IPS-18a (cell line): Measurements from ENCODE around the gene KIAA0753.

Source experiments
- H3K27ac ChIP-seq: one replicate; pipeline ENCODE4 v1.5.1; 2013; ENCODE audit warnings: low read length
- H3K27me3 ChIP-seq: one replicate; pipeline ENCODE4 v1.6.1; 2013; ENCODE audit warnings: mild to moderate bottlenecking, low read length; ENCODE audit not compliant: control insufficient read depth, insufficient read depth
- H3K36me3 ChIP-seq: one replicate; pipeline ENCODE4 v1.6.1; 2013; ENCODE audit warnings: low read depth, low read length; ENCODE audit not compliant: control insufficient read depth
- H3K4me1 ChIP-seq: one replicate; pipeline ENCODE4 v1.6.1; 2013; ENCODE audit warnings: low read depth, low read length; ENCODE audit not compliant: control insufficient read depth
- H3K4me3 ChIP-seq: one replicate; pipeline ENCODE4 v1.5.1; 2013; ENCODE audit warnings: low read length
- H3K9ac ChIP-seq: one replicate; pipeline ENCODE4 v1.6.1; 2013; ENCODE audit warnings: mild to moderate bottlenecking, low read length, moderate library complexity
- H3K9me3 ChIP-seq: one replicate; pipeline ENCODE4 v1.6.1; 2013; ENCODE audit warnings: low read depth, low read length; ENCODE audit not compliant: control insufficient read depth

KIAA0753 gene

GRCh38 chr17:6640536-6641246, at the start of gene KIAA0753, which contains the start of gene TXNDC17:
TSS of gene KIAA0753 (minus strand) at chr17:6640711. CDS start at chr17:6635103, 5,608 bp downstream.
TSS of gene TXNDC17 (plus strand) at chr17:6641060. CDS start at chr17:6641083, 23 bp downstream.
- Histone ChIP-seq H3K36me3 (peaks cover 30% of the 10 kb centered on the region), H3K9ac (peak within 1 kb of the TSS; percentile 88), H3K4me3 (peak within 1 kb of the TSS; percentile 89), H3K27me3 (no peaks in the 10 kb centered on the region), H3K4me1 (peaks cover 9% of the 10 kb centered on the region), H3K27ac (peak within 1 kb of the TSS; percentile 84), H3K9me3 (no peaks in the 10 kb centered on the region)

GRCh38 chr17:6688944-6689343, 48.4 kb upstream of the KIAA0753 start:
- Histone ChIP-seq H3K9ac (no peak overlapping the region), H3K9me3 (no peaks in the 10 kb centered on the region), H3K4me3 (no peak overlapping the region), H3K4me1 (no peaks in the 10 kb centered on the region), H3K27me3 (no peaks in the 10 kb centered on the region), H3K27ac (no peak overlapping the region), H3K36me3 (no peaks in the 10 kb centered on the region)

GRCh38 chr17:6686026-6686425, 45.5 kb upstream of the KIAA0753 start:
- no peaks in the 10 kb centered on the region for H3K27me3 ChIP-seq
- H3K4me1 ChIP-seq: no peaks in the 10 kb centered on the region
- H3K27ac ChIP-seq: no peak overlapping the region
- H3K36me3 ChIP-seq: no peaks in the 10 kb centered on the region
- H3K9ac ChIP-seq: no peak overlapping the region
- no peak overlapping the region for H3K4me3 ChIP-seq
- no peaks in the 10 kb centered on the region for H3K9me3 ChIP-seq

- Histone ChIP-seq H3K4me3 (no peak overlapping the region), H3K9ac (no peak overlapping the region), H3K27me3 (no peaks in the 10 kb centered on the region), H3K36me3 (no peaks in the 10 kb centered on the region), H3K27ac (no peak overlapping the region), H3K9me3 (no peaks in the 10 kb centered on the region), H3K4me1 (no peaks in the 10 kb centered on the region)
Measured at GRCh38 chr17:6684881-6685767, 44.6 kb upstream of the KIAA0753 start.

GRCh38 chr17:6684460-6684783, 43.9 kb upstream of the KIAA0753 start:
- Histone ChIP-seq H3K4me1 (no peaks in the 10 kb centered on the region), H3K36me3 (no peaks in the 10 kb centered on the region), H3K9ac (no peak overlapping the region), H3K4me3 (no peak overlapping the region), H3K9me3 (no peaks in the 10 kb centered on the region), H3K27ac (no peak overlapping the region), H3K27me3 (no peaks in the 10 kb centered on the region)

- H3K9me3 ChIP-seq: no peaks in the 10 kb centered on the region
- H3K9ac ChIP-seq: no peak overlapping the region
- no peak overlapping the region for H3K4me3 ChIP-seq
- no peak overlapping the region for H3K27ac ChIP-seq
- no peaks in the 10 kb centered on the region for H3K4me1 ChIP-seq
- no peaks in the 10 kb centered on the region for H3K36me3 ChIP-seq
- no peaks in the 10 kb centered on the region for H3K27me3 ChIP-seq
Measured at GRCh38 chr17:6683730-6684459, 43.4 kb upstream of the KIAA0753 start.

- Histone ChIP-seq H3K4me3 (no peak overlapping the region), H3K36me3 (no peaks in the 10 kb centered on the region), H3K27ac (no peak overlapping the region), H3K9ac (no peak overlapping the region), H3K4me1 (no peaks in the 10 kb centered on the region), H3K27me3 (no peaks in the 10 kb centered on the region), H3K9me3 (no peaks in the 10 kb centered on the region)
Measured at GRCh38 chr17:6683081-6683684, 42.7 kb upstream of the KIAA0753 start.

- Histone ChIP-seq H3K4me3 (no peak overlapping the region), H3K4me1 (no peaks in the 10 kb centered on the region), H3K9me3 (no peaks in the 10 kb centered on the region), H3K27me3 (no peaks in the 10 kb centered on the region), H3K9ac (no peak overlapping the region), H3K27ac (no peak overlapping the region), H3K36me3 (no peaks in the 10 kb centered on the region)
Measured at GRCh38 chr17:6682339-6682738, 41.8 kb upstream of the KIAA0753 start.

- Histone ChIP-seq H3K36me3 (no peaks in the 10 kb centered on the region), H3K9ac (no peak overlapping the region), H3K4me1 (no peaks in the 10 kb centered on the region), H3K27me3 (no peaks in the 10 kb centered on the region), H3K27ac (no peak overlapping the region), H3K9me3 (no peaks in the 10 kb centered on the region), H3K4me3 (no peak overlapping the region)
Measured at GRCh38 chr17:6681671-6682070, 41.2 kb upstream of the KIAA0753 start.

- Histone ChIP-seq H3K9ac (no peak overlapping the region), H3K36me3 (no peaks in the 10 kb centered on the region), H3K27me3 (no peaks in the 10 kb centered on the region), H3K9me3 (no peaks in the 10 kb centered on the region), H3K4me3 (no peak overlapping the region), H3K27ac (no peak overlapping the region), H3K4me1 (no peaks in the 10 kb centered on the region)
Measured at GRCh38 chr17:6681176-6681575, 40.7 kb upstream of the KIAA0753 start.

GRCh38 chr17:6679241-6679640, 38.7 kb upstream of the KIAA0753 start:
- Histone ChIP-seq H3K27me3 (no peaks in the 10 kb centered on the region), H3K9ac (no peak overlapping the region), H3K36me3 (no peaks in the 10 kb centered on the region), H3K27ac (no peak overlapping the region), H3K4me3 (no peak overlapping the region), H3K9me3 (no peaks in the 10 kb centered on the region), H3K4me1 (no peaks in the 10 kb centered on the region)
